ENCODE results near the gene HBG1.

Gene HBG1

DNA sequence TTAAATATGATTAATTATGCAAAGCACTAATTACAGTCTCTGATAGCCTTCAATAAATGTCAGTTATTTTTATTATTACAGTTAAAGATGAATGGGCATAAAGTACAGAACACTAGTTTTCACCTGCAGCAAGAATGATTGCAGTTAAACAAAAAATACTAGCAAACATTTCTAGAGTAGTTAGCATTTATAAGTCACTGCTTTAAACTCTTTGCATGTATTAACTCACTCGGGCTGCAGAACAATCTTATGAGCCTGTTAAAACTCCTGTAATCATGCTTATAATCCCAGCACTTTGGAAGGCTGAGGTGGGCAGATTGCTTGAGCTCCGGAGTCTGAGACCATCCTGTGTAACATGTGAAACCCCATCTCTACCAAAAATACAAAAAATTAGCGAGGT lies 37.2 kb upstream of the HBG1 start:
- Histone ChIP-seq H3K4me3 (ENCODE audit: low read length) (no peak overlapping the region), H4K8ac (ENCODE audit: low read depth, low read length) (no peak overlapping the region), H2AK5ac (ENCODE audit: low read length) (no peak overlapping the region), H4K5ac (ENCODE audit: low read length) (no peak overlapping the region), H3K79me1 (ENCODE audit: low read length) (no peaks in the 10 kb centered on the region), H3K27ac (ENCODE audit: low read depth, low read length) (no peak overlapping the region), H3K36me3 (ENCODE audit: control insufficient read depth, insufficient read depth, low read length) (no peaks in the 10 kb centered on the region), H3K56ac (ENCODE audit: low read length) (no peak overlapping the region), H2BK120ac (ENCODE audit: low read depth, low read length) (no peak overlapping the region), H3K18ac (ENCODE audit: low read length) (no peak overlapping the region), H3K27me3 (ENCODE audit: insufficient read depth, low read length, poor library complexity) (no peaks in the 10 kb centered on the region), H3K4ac (ENCODE audit: low read depth, low read length) (no peak overlapping the region), H2BK5ac (ENCODE audit: low read length) (no peak overlapping the region), H2BK15ac (replicated peaks; ENCODE audit: low read depth) (no peak overlapping the region), H3K23ac (ENCODE audit: low read length) (no peak overlapping the region), H3K4me2 (ENCODE audit: low read length) (no peak overlapping the region), H3K4me1 (ENCODE audit: control insufficient read depth, low read depth, low read length) (no peaks in the 10 kb centered on the region), H3K9ac (ENCODE audit: low read length) (no peak overlapping the region), H3K79me2 (ENCODE audit: control insufficient read depth, insufficient read depth, low read length) (no peaks in the 10 kb centered on the region)
- DNase-seq, result no peak
- no CpG with 5 or more reads among the region's 3 CpGs for WGBS (ENCODE audit: extremely low coverage, insufficient coverage, low lambda C conversion rate)

- H3K18ac ChIP-seq (ENCODE audit: low read length), result no peak overlapping the region
Measured at GRCh38 chr11:5286351-5286750, 36.7 kb upstream of the HBG1 start.

DNA sequence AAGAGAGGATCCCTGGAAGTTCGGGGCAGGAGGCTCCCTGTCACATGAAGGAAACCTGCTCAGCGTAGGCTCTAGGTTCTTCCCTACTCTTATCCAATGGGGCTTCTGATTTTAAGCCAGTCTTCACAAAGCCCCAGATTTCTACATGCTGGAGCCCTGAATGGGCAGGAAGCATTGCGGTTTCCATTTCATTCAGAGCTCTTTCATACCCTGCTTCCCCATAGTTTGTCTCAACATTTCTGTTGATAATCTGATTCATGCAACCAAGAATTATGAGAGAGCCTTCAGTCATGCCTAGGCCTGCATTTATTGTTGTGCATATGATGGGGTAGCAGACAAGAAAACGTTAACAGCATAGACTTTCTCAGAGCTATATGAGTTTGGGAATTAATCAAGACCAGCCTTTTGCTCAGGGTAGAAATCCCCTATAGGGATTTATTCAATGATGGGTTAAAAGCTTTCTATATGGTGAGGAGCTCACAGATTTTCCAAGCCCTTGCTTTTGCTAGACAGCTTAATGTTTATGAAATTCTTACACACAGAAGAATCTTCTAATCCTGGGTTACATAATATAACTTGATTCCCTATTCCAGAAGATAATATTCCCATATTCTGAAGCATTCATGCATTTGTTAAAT lies 36.2 kb upstream of the HBG1 start:
- Histone ChIP-seq H3K56ac (ENCODE audit: low read length) (no peak overlapping the region), H3K27ac (ENCODE audit: low read depth, low read length) (no peak overlapping the region)

More at GRCh38 chr11:5286351-5286750, 36.7 kb upstream of the HBG1 start:
- no peaks in the 10 kb centered on the region for H3K79me1 ChIP-seq (ENCODE audit: low read length)
- no peak overlapping the region for H4K5ac ChIP-seq (ENCODE audit: low read length)
- H2BK15ac ChIP-seq (replicated peaks; ENCODE audit: low read depth), result no peak overlapping the region
- H3K23ac ChIP-seq (ENCODE audit: low read length), result no peak overlapping the region
- no CpG with 5 or more reads among the region's 1 CpG for whole genome bisulfite sequencing (ENCODE audit: extremely low coverage, insufficient coverage, low lambda C conversion rate)
- no peak overlapping the region for H2AK5ac ChIP-seq (ENCODE audit: low read length)
- no peak overlapping the region for H3K4me2 ChIP-seq (ENCODE audit: low read length)
- no peaks in the 10 kb centered on the region for H3K79me2 ChIP-seq (ENCODE audit: control insufficient read depth, insufficient read depth, low read length)
- no peak overlapping the region for H3K9ac ChIP-seq (ENCODE audit: low read length)
- no peaks in the 10 kb centered on the region for H3K4me1 ChIP-seq (ENCODE audit: control insufficient read depth, low read depth, low read length)
- no peak overlapping the region for H2BK5ac ChIP-seq (ENCODE audit: low read length)
- H3K27ac ChIP-seq (ENCODE audit: low read depth, low read length), result no peak overlapping the region
- no peak for DNase-seq
- H3K27me3 ChIP-seq (ENCODE audit: insufficient read depth, low read length, poor library complexity), result no peaks in the 10 kb centered on the region
- no peak overlapping the region for H3K4me3 ChIP-seq (ENCODE audit: low read length)
- H3K36me3 ChIP-seq (ENCODE audit: control insufficient read depth, insufficient read depth, low read length), result no peaks in the 10 kb centered on the region
- H3K56ac ChIP-seq (ENCODE audit: low read length), result no peak overlapping the region
- H4K8ac ChIP-seq (ENCODE audit: low read depth, low read length), result no peak overlapping the region
- no peak overlapping the region for H2BK120ac ChIP-seq (ENCODE audit: low read depth, low read length)
- no peak overlapping the region for H3K4ac ChIP-seq (ENCODE audit: low read depth, low read length)

DNA sequence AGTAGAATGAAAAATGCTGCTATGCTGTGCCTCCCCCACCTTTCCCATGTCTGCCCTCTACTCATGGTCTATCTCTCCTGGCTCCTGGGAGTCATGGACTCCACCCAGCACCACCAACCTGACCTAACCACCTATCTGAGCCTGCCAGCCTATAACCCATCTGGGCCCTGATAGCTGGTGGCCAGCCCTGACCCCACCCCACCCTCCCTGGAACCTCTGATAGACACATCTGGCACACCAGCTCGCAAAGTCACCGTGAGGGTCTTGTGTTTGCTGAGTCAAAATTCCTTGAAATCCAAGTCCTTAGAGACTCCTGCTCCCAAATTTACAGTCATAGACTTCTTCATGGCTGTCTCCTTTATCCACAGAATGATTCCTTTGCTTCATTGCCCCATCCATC lies 35.0 kb upstream of the HBG1 start:
- Histone ChIP-seq H3K79me1 (ENCODE audit: low read length) (no peaks in the 10 kb centered on the region), H3K9ac (ENCODE audit: low read length) (no peak overlapping the region), H2BK15ac (replicated peaks; ENCODE audit: low read depth) (no peak overlapping the region), H3K27me3 (ENCODE audit: insufficient read depth, low read length, poor library complexity) (no peaks in the 10 kb centered on the region), H3K18ac (ENCODE audit: low read length) (no peak overlapping the region), H2BK5ac (ENCODE audit: low read length) (no peak overlapping the region), H3K4me2 (ENCODE audit: low read length) (no peak overlapping the region), H2AK5ac (ENCODE audit: low read length) (no peak overlapping the region), H3K27ac (ENCODE audit: low read depth, low read length) (no peak overlapping the region), H3K4me3 (ENCODE audit: low read length) (no peak overlapping the region), H3K79me2 (ENCODE audit: control insufficient read depth, insufficient read depth, low read length) (no peaks in the 10 kb centered on the region), H2BK120ac (ENCODE audit: low read depth, low read length) (no peak overlapping the region), H4K8ac (ENCODE audit: low read depth, low read length) (no peak overlapping the region), H4K5ac (ENCODE audit: low read length) (no peak overlapping the region), H3K36me3 (ENCODE audit: control insufficient read depth, insufficient read depth, low read length) (no peaks in the 10 kb centered on the region), H3K56ac (ENCODE audit: low read length) (no peak overlapping the region), H3K23ac (ENCODE audit: low read length) (no peak overlapping the region), H3K4ac (ENCODE audit: low read depth, low read length) (no peak overlapping the region), H3K4me1 (ENCODE audit: control insufficient read depth, low read depth, low read length) (peaks cover 3% of the 10 kb centered on the region)
- WGBS (ENCODE audit: extremely low coverage, insufficient coverage, low lambda C conversion rate), result no CpG with 5 or more reads among the region's 2 CpGs
- no peak for DNase-seq

More for the DNA sequence above, 36.2 kb upstream of the HBG1 start:
- H2BK120ac ChIP-seq (ENCODE audit: low read depth, low read length), result no peak overlapping the region
- no peak overlapping the region for H3K23ac ChIP-seq (ENCODE audit: low read length)
- H3K36me3 ChIP-seq (ENCODE audit: control insufficient read depth, insufficient read depth, low read length), result no peaks in the 10 kb centered on the region
- H2AK5ac ChIP-seq (ENCODE audit: low read length), result no peak overlapping the region
- H3K18ac ChIP-seq (ENCODE audit: low read length), result no peak overlapping the region
- WGBS (ENCODE audit: extremely low coverage, insufficient coverage, low lambda C conversion rate), result no CpG with 5 or more reads among the region's 4 CpGs
- no peak for DNase-seq
- H3K4me3 ChIP-seq (ENCODE audit: low read length), result no peak overlapping the region
- H4K8ac ChIP-seq (ENCODE audit: low read depth, low read length), result no peak overlapping the region
- no peaks in the 10 kb centered on the region for H3K79me2 ChIP-seq (ENCODE audit: control insufficient read depth, insufficient read depth, low read length)
- no peak overlapping the region for H2BK5ac ChIP-seq (ENCODE audit: low read length)
- no peak overlapping the region for H2BK15ac ChIP-seq (replicated peaks; ENCODE audit: low read depth)
- H3K79me1 ChIP-seq (ENCODE audit: low read length), result no peaks in the 10 kb centered on the region
- H3K27me3 ChIP-seq (ENCODE audit: insufficient read depth, low read length, poor library complexity), result no peaks in the 10 kb centered on the region
- no peak overlapping the region for H3K4ac ChIP-seq (ENCODE audit: low read depth, low read length)
- no peak overlapping the region for H3K9ac ChIP-seq (ENCODE audit: low read length)
- H3K4me2 ChIP-seq (ENCODE audit: low read length), result no peak overlapping the region
- H3K4me1 ChIP-seq (ENCODE audit: control insufficient read depth, low read depth, low read length), result no peaks in the 10 kb centered on the region
- no peak overlapping the region for H4K5ac ChIP-seq (ENCODE audit: low read length)

- no peak overlapping the region for H4K5ac ChIP-seq (ENCODE audit: low read length)
- no peak overlapping the region for H3K4me2 ChIP-seq (ENCODE audit: low read length)
- H3K79me2 ChIP-seq (ENCODE audit: control insufficient read depth, insufficient read depth, low read length), result no peaks in the 10 kb centered on the region
- no peaks in the 10 kb centered on the region for H3K36me3 ChIP-seq (ENCODE audit: control insufficient read depth, insufficient read depth, low read length)
- no peak for DNase-seq
- no peak overlapping the region for H3K18ac ChIP-seq (ENCODE audit: low read length)
- H3K27ac ChIP-seq (ENCODE audit: low read depth, low read length), result no peak overlapping the region
- no peak overlapping the region for H2BK5ac ChIP-seq (ENCODE audit: low read length)
- peaks cover 3% of the 10 kb centered on the region for H3K4me1 ChIP-seq (ENCODE audit: control insufficient read depth, low read depth, low read length)
- no peak overlapping the region for H4K8ac ChIP-seq (ENCODE audit: low read depth, low read length)
- H3K4me3 ChIP-seq (ENCODE audit: low read length), result no peak overlapping the region
- H3K23ac ChIP-seq (ENCODE audit: low read length), result no peak overlapping the region
- H3K79me1 ChIP-seq (ENCODE audit: low read length), result no peaks in the 10 kb centered on the region
- H2BK15ac ChIP-seq (replicated peaks; ENCODE audit: low read depth), result no peak overlapping the region
- no peak overlapping the region for H3K9ac ChIP-seq (ENCODE audit: low read length)
- H3K27me3 ChIP-seq (ENCODE audit: insufficient read depth, low read length, poor library complexity), result no peaks in the 10 kb centered on the region
- no peak overlapping the region for H2AK5ac ChIP-seq (ENCODE audit: low read length)
- H3K4ac ChIP-seq (ENCODE audit: low read depth, low read length), result no peak overlapping the region
- H3K56ac ChIP-seq (ENCODE audit: low read length), result no peak overlapping the region
- no peak overlapping the region for H2BK120ac ChIP-seq (ENCODE audit: low read depth, low read length)
- no CpG with 5 or more reads among the region's 1 CpG for WGBS (ENCODE audit: extremely low coverage, insufficient coverage, low lambda C conversion rate)
Measured at GRCh38 chr11:5283882-5284281, 34.2 kb upstream of the HBG1 start.

- no peak for DNase-seq
- Histone ChIP-seq H4K8ac (ENCODE audit: low read depth, low read length) (no peak overlapping the region), H2BK5ac (ENCODE audit: low read length) (no peak overlapping the region), H2BK15ac (replicated peaks; ENCODE audit: low read depth) (no peak overlapping the region), H3K18ac (ENCODE audit: low read length) (no peak overlapping the region), H3K4me3 (ENCODE audit: low read length) (no peak overlapping the region), H3K27me3 (ENCODE audit: insufficient read depth, low read length, poor library complexity) (no peaks in the 10 kb centered on the region), H3K79me1 (ENCODE audit: low read length) (no peaks in the 10 kb centered on the region), H3K4me1 (ENCODE audit: control insufficient read depth, low read depth, low read length) (peaks cover 3% of the 10 kb centered on the region), H3K36me3 (ENCODE audit: control insufficient read depth, insufficient read depth, low read length) (no peaks in the 10 kb centered on the region), H2AK5ac (ENCODE audit: low read length) (no peak overlapping the region), H4K5ac (ENCODE audit: low read length) (no peak overlapping the region), H3K23ac (ENCODE audit: low read length) (no peak overlapping the region), H2BK120ac (ENCODE audit: low read depth, low read length) (no peak overlapping the region), H3K27ac (ENCODE audit: low read depth, low read length) (no peak overlapping the region), H3K9ac (ENCODE audit: low read length) (no peak overlapping the region), H3K56ac (ENCODE audit: low read length) (no peak overlapping the region), H3K79me2 (ENCODE audit: control insufficient read depth, insufficient read depth, low read length) (no peaks in the 10 kb centered on the region), H3K4ac (ENCODE audit: low read depth, low read length) (no peak overlapping the region), H3K4me2 (ENCODE audit: low read length) (no peak overlapping the region)
- WGBS (ENCODE audit: extremely low coverage, insufficient coverage, low lambda C conversion rate), result no CpG with 5 or more reads among the region's 3 CpGs
Measured at GRCh38 chr11:5283086-5283485, 33.4 kb upstream of the HBG1 start.

All from mesendoderm (in vitro differentiated cells).